OCI-LY3 (cell line): ENCODE results near the gene TBRG4.

Source experiments
- H2AFZ ChIP-seq: fragments of 200-600, 300-600 bp; shearing (Covaris generic); 2 replicates; pipeline ENCODE4 v1.6.0; 2014; ENCODE audit warnings: antibody characterized with exemption, low read depth, low read length
- H3K27ac ChIP-seq: fragments of 200-600, 300-600 bp; sonication (generic); 2 replicates; pipeline ENCODE4 v1.5.1; 2014; ENCODE audit warnings: mild to moderate bottlenecking, low read length, moderate library complexity, mixed read lengths
- H3K27me3 ChIP-seq: fragments of 200-600, 300-600 bp; sonication (generic); 2 replicates; pipeline ENCODE4 v1.6.1; 2014; ENCODE audit warnings: low read depth, low read length, mixed read lengths
- H3K36me3 ChIP-seq: fragments of 200-600, 300-600 bp; sonication (generic); replicated peaks from 2 replicates; pipeline ENCODE3; 2014; ENCODE audit warnings: low read depth, low read length, mixed read lengths
- H3K4me1 ChIP-seq: fragments of 300-600, 200-600 bp; sonication (generic); 2 replicates; pipeline ENCODE4 v1.6.1; 2014; ENCODE audit warnings: low read length, mixed read lengths
- H3K4me2 ChIP-seq: fragments of 200-600, 300-600 bp; sonication (generic); 2 replicates; pipeline ENCODE4 v1.6.1; 2014; ENCODE audit warnings: low read length, mixed read lengths
- H3K4me3 ChIP-seq: fragments of 300-600, 200-600 bp; sonication (generic); 2 replicates; pipeline ENCODE4 v1.5.1; 2014; ENCODE audit warnings: antibody characterized with exemption, mild to moderate bottlenecking, low read length, moderate library complexity
- H3K79me2 ChIP-seq: fragments of 300-600, 200-600 bp; shearing (Covaris generic); 2 replicates; pipeline ENCODE4 v1.6.1; 2014; ENCODE audit warnings: mild to moderate bottlenecking, low read length, mixed read lengths
- H3K9ac ChIP-seq: fragments of 300-600, 200-600 bp; shearing (Covaris generic); 2 replicates; pipeline ENCODE4 v1.6.0; 2014; ENCODE audit warnings: mild to moderate bottlenecking, low read length, moderate library complexity
- H3K9me3 ChIP-seq: fragments of 200-600, 300-600 bp; shearing (Covaris generic); 2 replicates; pipeline ENCODE4 v1.6.1; 2014; ENCODE audit warnings: low read length, mixed read lengths; ENCODE audit not compliant: insufficient read depth
- H4K20me1 ChIP-seq: fragments of 200-600, 300-600 bp; sonication (generic); 2 replicates; pipeline ENCODE4 v1.6.1; 2016; ENCODE audit warnings: low read length, mixed read lengths; ENCODE audit not compliant: insufficient read depth
- EZH2phosphoT487 ChIP-seq: fragments of 200-600 bp; shearing (Covaris generic); IDR thresholded peaks from 2 replicates; pipeline ENCODE4 v1.6.1; 2018; ENCODE audit warnings: antibody characterized with exemption, mixed run types, low read depth
- TF ChIP-seq, protein P1 (sequence below): fragments of 200-600, 300-600 bp; sonication (generic); IDR thresholded peaks from 2 replicates; pipeline ENCODE4 v1.5.1; 2014; ENCODE audit warnings: antibody characterized with exemption, low read length, low read depth

TBRG4 gene

GRCh38 chr7:45148653-45148973 lies 37.1 kb upstream of the TBRG4 start:
- no peak overlapping the region for H3K9ac ChIP-seq
- H3K4me2 ChIP-seq: no peak overlapping the region
- peaks cover 4% of the 10 kb centered on the region; the same call in 1 of the 2 replicates for H3K27me3 ChIP-seq
- H3K4me1 ChIP-seq: no peaks in the 10 kb centered on the region
- no peaks in the 10 kb centered on the region for H3K79me2 ChIP-seq
- H3K4me3 ChIP-seq: no peak overlapping the region
- H3K27ac ChIP-seq: no peak overlapping the region
- no peak overlapping the region for H2AFZ ChIP-seq
- no peaks in the 10 kb centered on the region for H4K20me1 ChIP-seq
- no peaks in the 10 kb centered on the region for H3K36me3 ChIP-seq
- no peaks in the 10 kb centered on the region for H3K9me3 ChIP-seq
- no peak for TF ChIP-seq EZH2phosphoT487
- TF ChIP-seq, protein P1, sequence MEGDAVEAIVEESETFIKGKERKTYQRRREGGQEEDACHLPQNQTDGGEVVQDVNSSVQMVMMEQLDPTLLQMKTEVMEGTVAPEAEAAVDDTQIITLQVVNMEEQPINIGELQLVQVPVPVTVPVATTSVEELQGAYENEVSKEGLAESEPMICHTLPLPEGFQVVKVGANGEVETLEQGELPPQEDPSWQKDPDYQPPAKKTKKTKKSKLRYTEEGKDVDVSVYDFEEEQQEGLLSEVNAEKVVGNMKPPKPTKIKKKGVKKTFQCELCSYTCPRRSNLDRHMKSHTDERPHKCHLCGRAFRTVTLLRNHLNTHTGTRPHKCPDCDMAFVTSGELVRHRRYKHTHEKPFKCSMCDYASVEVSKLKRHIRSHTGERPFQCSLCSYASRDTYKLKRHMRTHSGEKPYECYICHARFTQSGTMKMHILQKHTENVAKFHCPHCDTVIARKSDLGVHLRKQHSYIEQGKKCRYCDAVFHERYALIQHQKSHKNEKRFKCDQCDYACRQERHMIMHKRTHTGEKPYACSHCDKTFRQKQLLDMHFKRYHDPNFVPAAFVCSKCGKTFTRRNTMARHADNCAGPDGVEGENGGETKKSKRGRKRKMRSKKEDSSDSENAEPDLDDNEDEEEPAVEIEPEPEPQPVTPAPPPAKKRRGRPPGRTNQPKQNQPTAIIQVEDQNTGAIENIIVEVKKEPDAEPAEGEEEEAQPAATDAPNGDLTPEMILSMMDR: no peak

DNA sequence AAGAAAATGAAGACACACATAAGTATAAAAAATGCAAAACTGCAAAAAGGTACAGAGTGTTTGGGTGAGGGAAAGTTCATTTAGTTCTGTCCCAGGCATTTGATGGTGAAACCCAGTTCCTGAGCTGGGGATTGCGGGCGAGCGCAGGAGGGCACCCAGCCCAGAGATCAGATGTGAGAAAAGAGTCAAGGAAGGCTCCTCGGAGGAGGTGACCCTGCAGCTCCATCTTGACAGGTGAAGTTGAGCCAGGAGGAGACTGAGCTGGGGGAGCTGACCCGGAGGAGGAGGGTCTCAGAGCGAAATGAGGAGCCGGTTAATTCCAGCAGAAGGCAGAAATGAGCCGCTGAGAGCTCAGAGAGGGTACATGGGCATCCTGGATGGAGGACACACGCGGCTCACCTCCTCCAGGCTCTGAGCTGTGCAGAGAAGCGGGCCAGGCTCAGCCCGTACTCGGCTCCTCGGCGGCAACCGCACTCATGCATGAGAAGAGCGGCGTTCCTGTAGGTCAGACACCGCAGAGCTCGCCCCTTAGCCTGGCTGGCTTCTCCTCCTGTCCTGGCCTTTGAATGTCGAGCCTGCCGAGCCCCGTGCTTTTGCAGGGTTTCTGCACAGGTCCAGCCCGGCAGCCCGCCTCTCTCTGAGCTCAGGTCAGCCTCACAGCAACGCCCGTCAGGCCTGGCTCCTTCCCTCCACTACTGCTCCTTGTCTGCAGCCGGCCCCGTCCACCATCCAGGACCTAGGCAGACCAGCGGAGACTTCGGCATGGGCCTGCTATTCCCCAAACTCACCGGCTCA lies 36.6 kb upstream of the TBRG4 start:
- H3K27me3 ChIP-seq: peaks cover 4% of the 10 kb centered on the region; the same call in 1 of the 2 replicates
- no peak overlapping the region for H2AFZ ChIP-seq
- no peak overlapping the region for H3K27ac ChIP-seq
- H3K79me2 ChIP-seq: no peaks in the 10 kb centered on the region
- TF ChIP-seq EZH2phosphoT487: no peak
- TF ChIP-seq, protein P1: no peak
- H3K4me2 ChIP-seq: no peak overlapping the region
- H3K9ac ChIP-seq: no peak overlapping the region
- H3K4me3 ChIP-seq: no peak overlapping the region
- no peaks in the 10 kb centered on the region for H4K20me1 ChIP-seq
- H3K36me3 ChIP-seq: no peaks in the 10 kb centered on the region
- H3K9me3 ChIP-seq: no peaks in the 10 kb centered on the region
- no peaks in the 10 kb centered on the region for H3K4me1 ChIP-seq

GRCh38 chr7:45146531-45147379 lies 35.3 kb upstream of the TBRG4 start:
- H3K79me2 ChIP-seq: no peaks in the 10 kb centered on the region
- H4K20me1 ChIP-seq: no peaks in the 10 kb centered on the region
- H3K4me2 ChIP-seq: no peak overlapping the region
- H2AFZ ChIP-seq: no peak overlapping the region
- TF ChIP-seq, protein P1: peak; percentile 24
- no peak for TF ChIP-seq EZH2phosphoT487
- no peak overlapping the region for H3K27ac ChIP-seq
- H3K9me3 ChIP-seq: no peaks in the 10 kb centered on the region
- no peak overlapping the region for H3K9ac ChIP-seq
- H3K27me3 ChIP-seq: peaks cover 4% of the 10 kb centered on the region; the same call in 1 of the 2 replicates
- peaks cover 6% of the 10 kb centered on the region for H3K4me1 ChIP-seq
- no peaks in the 10 kb centered on the region for H3K36me3 ChIP-seq
- no peak overlapping the region for H3K4me3 ChIP-seq

GRCh38 chr7:45145881-45146280 lies 34.4 kb upstream of the TBRG4 start:
- Histone ChIP-seq H3K27me3 (peaks cover 4% of the 10 kb centered on the region; the same call in 1 of the 2 replicates), H4K20me1 (no peaks in the 10 kb centered on the region), H3K36me3 (peaks cover 2% of the 10 kb centered on the region), H3K27ac (no peak overlapping the region), H3K79me2 (no peaks in the 10 kb centered on the region), H3K4me1 (peaks cover 10% of the 10 kb centered on the region), H3K4me3 (no peak overlapping the region), H3K4me2 (no peak overlapping the region), H2AFZ (no peak overlapping the region), H3K9ac (no peak overlapping the region), H3K9me3 (no peaks in the 10 kb centered on the region)
- TF ChIP-seq, protein P1: no peak
- no peak for TF ChIP-seq EZH2phosphoT487
